AG08395 (cell line): Measurements from ENCODE around the gene RIMS3.
A peak's percentile ranks its signal among the peaks of the same experiment; 100 is the strongest.

Source experiments
- DNase-seq: peaks from one replicate; pipeline ENCODE4 v3.0.0; 2012; ENCODE audit warnings: mixed read lengths, low spot score

Gene RIMS3

GRCh38 chr1:40691538-40692428 is 26.3 kb upstream of the RIMS3 start, which contains the start of gene NFYC:
Gene NFYC, plus strand, starts transcription at chr1:40691704. Its CDS starts 47,140 bp downstream, at chr1:40738844.
- DNase-seq = peak; percentile 97

- no peak for DNase-seq
Observed at GRCh38 chr1:40690771-40691537, 25.5 kb upstream of the RIMS3 start.

GRCh38 chr1:40689737-40690136 is 24.3 kb upstream of the RIMS3 start:
- no peak for DNase-seq

GRCh38 chr1:40687661-40688060 is 22.2 kb upstream of the RIMS3 start:
- DNase-seq = no peak

GRCh38 chr1:40687059-40687458 is 21.6 kb upstream of the RIMS3 start:
- no peak for DNase-seq

- no peak for DNase-seq
Observed at GRCh38 chr1:40684669-40685068, 19.2 kb upstream of the RIMS3 start.

GRCh38 chr1:40679165-40679953 is 13.9 kb upstream of the RIMS3 start:
- DNase-seq = no peak

- DNase-seq = no peak
Observed at GRCh38 chr1:40676501-40676900, 11.0 kb upstream of the RIMS3 start.

GRCh38 chr1:40673452-40673851 is 8.0 kb upstream of the RIMS3 start:
- DNase-seq = no peak

- peak; percentile 79 for DNase-seq
Observed at GRCh38 chr1:40668769-40669525, 3.5 kb upstream of the RIMS3 start.

- no peak for DNase-seq
Observed at GRCh38 chr1:40664791-40665190, 691 bp downstream of the RIMS3 start.

- DNase-seq = no peak
Observed at GRCh38 chr1:40664167-40664537, 1.3 kb downstream of the RIMS3 start.

GRCh38 chr1:40663324-40664166 is 1.9 kb downstream of the RIMS3 start:
- DNase-seq = no peak

- DNase-seq = no peak
Observed at GRCh38 chr1:40662864-40663263, 2.6 kb downstream of the RIMS3 start.

- DNase-seq = no peak
Observed at GRCh38 chr1:40662151-40662550, 3.3 kb downstream of the RIMS3 start.

- no peak for DNase-seq
Observed at GRCh38 chr1:40661678-40662077, 3.8 kb downstream of the RIMS3 start.

GRCh38 chr1:40659649-40659947 is 5.9 kb downstream of the RIMS3 start:
- no peak for DNase-seq

- no peak for DNase-seq
Observed at GRCh38 chr1:40658751-40659648, 6.5 kb downstream of the RIMS3 start.

GRCh38 chr1:40657046-40657445 is 8.4 kb downstream of the RIMS3 start:
- DNase-seq = no peak
